Caco-2 (cell line): ENCODE measurements around the gene SLC25A24. TPM values are rescaled to one million over a fixed set of nuclear protein-coding genes. Genes with fewer than 3 reads are reported as not detected.

Experiments
- BruUV-seq: library from RNA; stranded (reverse); fragments of 400-500 nt; replicated peaks from 2 replicates; lab custom pipeline; 2021; lab: Mats Ljungman, UMichigan
- CTCF ChIA-PET: fragments of 300-600 bp; sonication (Branson Sonifier 250); formaldehyde crosslinking; loops from one replicate; lab custom pipeline; 2022; ENCODE audit warnings: antibody characterized with exemption; lab: Charles Lee
- POLR2A ChIA-PET: fragments of 300-600 bp; sonication (Branson Sonifier 250); formaldehyde crosslinking; loops from one replicate; lab custom pipeline; 2022; ENCODE audit warnings: antibody characterized with exemption; lab: Charles Lee
- DNase-seq, 2 experiments: peaks; one replicate each; pipeline versions ENCODE4 v3.0.0 to v3.0.0-alpha.2; 2020 to 2022
- H3K27me3 ChIP-seq: replicated peaks from 2 replicates; pipeline ENCODE4 v1.6.0; 2011; ENCODE audit warnings: low read length; ENCODE audit not compliant: control insufficient read depth, insufficient read depth
- H3K36me3 ChIP-seq: 2 replicates; pipeline ENCODE4 v1.5.1; 2011; ENCODE audit warnings: low read length; ENCODE audit not compliant: control insufficient read depth, insufficient read depth
- H3K4me1 ChIP-seq: fragments of 250-450 bp; sonication (Bioruptor Pico); 2 replicates; pipeline ENCODE4 v1.5.1; 2020; ENCODE audit warnings: mild to moderate bottlenecking
- H3K4me3 ChIP-seq: 2 replicates; pipeline ENCODE4 v1.5.1; 2011; ENCODE audit warnings: low read depth, mild to moderate bottlenecking, control low read depth, low read length
- H3K9me3 ChIP-seq: fragments of 250-450 bp; sonication (Bioruptor Pico); 2 replicates; pipeline ENCODE4 v1.5.1; 2020; ENCODE audit warnings: mild to moderate bottlenecking, moderate library complexity
- H3K27ac Mint-ChIP-seq: one replicate; pipeline ENCODE4 v1.8.0; 2022; ENCODE audit warnings: mixed read lengths; ENCODE audit not compliant: unreplicated experiment
- H3K27me3 Mint-ChIP-seq: one replicate; pipeline ENCODE4 v1.8.0; 2022; ENCODE audit warnings: mixed read lengths; ENCODE audit not compliant: insufficient read depth, unreplicated experiment
- H3K36me3 Mint-ChIP-seq: one replicate; pipeline ENCODE4 v1.8.0; 2022; ENCODE audit warnings: mild to moderate bottlenecking, mixed read lengths; ENCODE audit not compliant: insufficient read depth, unreplicated experiment
- H3K4me1 Mint-ChIP-seq: one replicate; pipeline ENCODE4 v1.8.0; 2022; ENCODE audit warnings: low read depth, mixed read lengths; ENCODE audit not compliant: unreplicated experiment
- H3K4me3 Mint-ChIP-seq: one replicate; pipeline ENCODE4 v1.8.0; 2022; ENCODE audit warnings: mild to moderate bottlenecking, moderate library complexity, mixed read lengths; ENCODE audit not compliant: unreplicated experiment
- H3K9me3 Mint-ChIP-seq: one replicate; pipeline ENCODE4 v1.8.0; 2022; ENCODE audit warnings: mixed read lengths; ENCODE audit not compliant: unreplicated experiment
- intact Hi-C: fragments of 100-400 bp; cut with micrococcal nuclease; formaldehyde crosslinking; loops from one replicate; pipeline ENCODE4 v1.10.0; 2022; ENCODE audit not compliant: unreplicated experiment
- total RNA-seq: library from RNA; stranded (reverse); gene quantifications from 2 replicates; pipeline ENCODE4 v1.2.3, GENCODE V29; 2022
- TF ChIP-seq, protein P1 (sequence below), 2 experiments: fragments of 200-600 bp in 1 of 2; IDR thresholded peaks; 1 replicate in 1 of 2; 2 replicates in 1 of 2; pipeline versions ENCODE4 v1.5.1 to v1.8.0; 2011 to 2022; ENCODE audit warnings: antibody characterized with exemption in 1 of 2, control low read depth in 1 of 2, inconsistent platforms in 1 of 2, low read depth in 1 of 2, low read length in 1 of 2, mild to moderate bottlenecking in 1 of 2, moderate library complexity in 1 of 2; ENCODE audit not compliant: insufficient read depth in 1 of 2, severe bottlenecking in 1 of 2, unreplicated experiment in 1 of 2

The SLC25A24 gene
- total RNA-seq, 1 experiment from 2014 or later: 26.4 TPM

DNA sequence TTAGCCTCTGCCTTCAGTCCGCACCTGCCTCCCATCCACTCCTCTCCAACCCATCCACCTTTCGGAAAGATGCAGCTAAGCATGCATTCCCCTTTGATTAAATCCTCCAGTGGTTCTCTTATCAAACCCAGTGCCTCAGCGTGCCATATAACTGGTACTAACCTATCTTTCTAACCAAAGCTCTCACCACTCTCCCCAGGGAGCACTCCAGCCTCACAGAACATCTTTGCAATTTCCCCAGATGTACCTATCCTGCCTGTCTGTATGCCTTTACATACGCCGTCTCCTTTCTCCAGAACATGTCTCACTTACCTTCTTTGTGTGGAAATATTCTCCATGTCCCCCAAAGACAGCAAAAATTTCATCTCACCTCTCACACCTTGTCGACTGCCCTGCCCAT, 80.0 kb downstream of the SLC25A24 start:
- DNase-seq: no peak
- no TSS peak for BruUV-seq
- H3K27me3 ChIP-seq: no peaks in the 10 kb centered on the region
- TF ChIP-seq, protein P1, sequence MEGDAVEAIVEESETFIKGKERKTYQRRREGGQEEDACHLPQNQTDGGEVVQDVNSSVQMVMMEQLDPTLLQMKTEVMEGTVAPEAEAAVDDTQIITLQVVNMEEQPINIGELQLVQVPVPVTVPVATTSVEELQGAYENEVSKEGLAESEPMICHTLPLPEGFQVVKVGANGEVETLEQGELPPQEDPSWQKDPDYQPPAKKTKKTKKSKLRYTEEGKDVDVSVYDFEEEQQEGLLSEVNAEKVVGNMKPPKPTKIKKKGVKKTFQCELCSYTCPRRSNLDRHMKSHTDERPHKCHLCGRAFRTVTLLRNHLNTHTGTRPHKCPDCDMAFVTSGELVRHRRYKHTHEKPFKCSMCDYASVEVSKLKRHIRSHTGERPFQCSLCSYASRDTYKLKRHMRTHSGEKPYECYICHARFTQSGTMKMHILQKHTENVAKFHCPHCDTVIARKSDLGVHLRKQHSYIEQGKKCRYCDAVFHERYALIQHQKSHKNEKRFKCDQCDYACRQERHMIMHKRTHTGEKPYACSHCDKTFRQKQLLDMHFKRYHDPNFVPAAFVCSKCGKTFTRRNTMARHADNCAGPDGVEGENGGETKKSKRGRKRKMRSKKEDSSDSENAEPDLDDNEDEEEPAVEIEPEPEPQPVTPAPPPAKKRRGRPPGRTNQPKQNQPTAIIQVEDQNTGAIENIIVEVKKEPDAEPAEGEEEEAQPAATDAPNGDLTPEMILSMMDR (IDR thresholded peaks at IDR 0.05; ENCODE audit: insufficient read depth in 1 of 2, low read depth in 1 of 2, low read length in 1 of 2, severe bottlenecking in 1 of 2, unreplicated experiment in 1 of 2): no peak
- H3K36me3 ChIP-seq: no peaks in the 10 kb centered on the region
- ChIA-PET POLR2A (no interaction called here), CTCF (no interaction called here)
- Mint-ChIP-seq H3K36me3 (peaks cover 12% of the 10 kb centered on the region), H3K4me1 (no peaks in the 10 kb centered on the region), H3K9me3 (no peaks in the 10 kb centered on the region), H3K27me3 (peaks cover 11% of the 10 kb centered on the region), H3K27ac (no peak overlapping the region), H3K4me3 (no peak overlapping the region)
- no peaks in the 10 kb centered on the region for H3K4me1 ChIP-seq
- no peaks in the 10 kb centered on the region for H3K9me3 ChIP-seq
- intact Hi-C loops: no loop called here
- no peak overlapping the region for H3K4me3 ChIP-seq

DNA sequence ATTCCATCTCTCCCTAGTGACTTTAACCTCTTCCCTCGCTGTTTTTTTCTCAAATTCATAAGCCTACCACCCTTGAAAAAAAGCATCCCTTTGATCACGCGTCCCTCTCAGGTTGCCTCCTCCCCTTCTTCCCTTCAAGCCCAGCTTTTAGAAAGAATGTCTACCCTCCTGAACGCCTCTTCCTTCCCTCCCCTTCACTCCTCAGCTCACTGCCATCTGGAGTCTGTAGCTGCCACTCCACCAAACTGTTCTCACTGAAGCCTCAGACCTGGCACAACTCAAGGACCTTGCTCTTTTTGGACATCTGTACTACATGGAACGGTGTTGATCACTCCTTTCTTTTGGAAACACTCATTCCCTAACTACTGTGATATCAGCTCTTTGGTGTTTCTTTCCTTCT, 80.6 kb downstream of the SLC25A24 start:
- POLR2A ChIA-PET: no interaction called here
- no peak overlapping the region for H3K27ac Mint-ChIP-seq
- no TSS peak for BruUV-seq
- H3K4me1 ChIP-seq: no peaks in the 10 kb centered on the region
- H3K4me3 Mint-ChIP-seq: no peak overlapping the region
- H3K36me3 ChIP-seq: no peaks in the 10 kb centered on the region
- CTCF ChIA-PET: interaction anchor here (1.3 kb wide), 1 partner anchor 338 kb away, joined by 3 read pairs; no protein-coding TSS in a partner anchor
- H3K9me3 Mint-ChIP-seq: no peaks in the 10 kb centered on the region
- TF ChIP-seq, protein P1 (IDR thresholded peaks at IDR 0.05; ENCODE audit: insufficient read depth in 1 of 2, low read depth in 1 of 2, low read length in 1 of 2, severe bottlenecking in 1 of 2, unreplicated experiment in 1 of 2): no peak
- H3K27me3 ChIP-seq: no peaks in the 10 kb centered on the region
- peaks cover 12% of the 10 kb centered on the region for H3K36me3 Mint-ChIP-seq
- intact Hi-C loops: no loop called here
- no peak overlapping the region for H3K4me3 ChIP-seq
- no peaks in the 10 kb centered on the region for H3K4me1 Mint-ChIP-seq
- no peak for DNase-seq
- H3K27me3 Mint-ChIP-seq: peaks cover 11% of the 10 kb centered on the region
- no peaks in the 10 kb centered on the region for H3K9me3 ChIP-seq

DNA sequence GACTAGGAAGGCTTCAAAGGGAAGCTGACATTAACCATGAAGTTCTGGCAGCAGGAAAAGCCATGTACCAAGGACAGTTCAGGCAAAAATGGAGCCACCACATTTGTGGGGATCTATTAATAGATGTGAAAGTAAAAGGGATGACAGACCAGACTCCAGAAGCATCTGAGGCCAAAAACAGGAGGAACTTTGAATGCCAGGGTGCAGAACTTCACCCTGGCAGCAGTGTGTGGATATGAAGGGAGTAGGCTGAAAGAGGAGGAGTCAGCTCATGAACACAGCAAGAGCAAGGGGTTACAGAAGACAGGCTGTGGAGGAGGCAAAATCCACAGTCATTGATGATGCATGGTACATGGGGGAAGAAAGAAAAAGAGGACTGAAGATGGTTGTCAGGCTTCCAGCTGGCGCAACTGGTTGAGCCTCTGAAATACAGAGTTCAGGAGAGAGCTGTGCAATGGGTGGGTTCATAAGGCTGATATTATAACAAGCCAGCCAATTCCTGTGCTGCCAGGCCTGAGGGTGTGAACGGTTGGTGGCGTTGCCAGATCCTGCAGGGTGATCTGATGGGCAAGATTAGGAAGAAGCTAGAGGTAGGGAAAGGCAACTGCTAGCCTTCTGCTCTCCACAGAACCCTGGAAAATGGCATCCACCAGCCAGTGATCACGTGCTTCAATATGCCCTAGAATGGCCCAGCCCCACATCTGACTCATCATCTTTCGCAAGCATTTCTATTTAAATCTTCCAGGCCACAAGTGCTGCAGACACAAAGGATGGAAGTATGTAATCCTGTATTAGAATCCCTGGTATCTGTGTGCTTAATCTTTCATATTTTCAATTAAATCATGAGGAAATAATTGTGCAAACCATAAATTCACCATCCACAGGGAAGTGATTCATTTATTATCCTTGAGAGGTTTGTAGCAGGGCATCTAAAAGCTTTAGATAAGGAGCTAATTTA, 81.9 kb downstream of the SLC25A24 start:
- Mint-ChIP-seq H3K4me1 (no peaks in the 10 kb centered on the region), H3K27me3 (peaks cover 11% of the 10 kb centered on the region), H3K27ac (no peak overlapping the region), H3K4me3 (no peak overlapping the region), H3K9me3 (no peaks in the 10 kb centered on the region), H3K36me3 (peaks cover 9% of the 10 kb centered on the region)
- DNase-seq: no peak
- Histone ChIP-seq H3K27me3 (no peaks in the 10 kb centered on the region), H3K4me3 (no peak overlapping the region), H3K9me3 (no peaks in the 10 kb centered on the region), H3K36me3 (no peaks in the 10 kb centered on the region), H3K4me1 (no peaks in the 10 kb centered on the region)
- TF ChIP-seq, protein P1 (IDR thresholded peaks at IDR 0.05; ENCODE audit: insufficient read depth in 1 of 2, low read depth in 1 of 2, low read length in 1 of 2, severe bottlenecking in 1 of 2, unreplicated experiment in 1 of 2): no peak
- ChIA-PET POLR2A (no interaction called here), CTCF (interaction anchor here (1.3 kb wide), 1 partner anchor 336 kb away, joined by 3 read pairs; no protein-coding TSS in a partner anchor)
- BruUV-seq: no TSS peak
- intact Hi-C loops: no loop called here
